ENCODE results near the gene ATP8B1.
"Not testable (repeated sequence)": the region's sequence is repeated elsewhere in the genome, so short reads cannot be mapped to it uniquely, and the experiment has no call there.

ATP8B1 gene

GRCh38 chr18:57803103-57803969 lies at the start of gene ATP8B1:
ATP8B1 (minus strand) TSS chr18:57803315; CDS start chr18:57731807, 71,508 bp downstream.
- DNase-seq: peak; percentile 69

GRCh38 chr18:57850063-57850462 lies 46.9 kb upstream of the ATP8B1 start:
- no peak for DNase-seq

GRCh38 chr18:57848374-57848773 lies 45.3 kb upstream of the ATP8B1 start:
- not testable (repeated sequence) for DNase-seq

GRCh38 chr18:57847431-57847830 lies 44.3 kb upstream of the ATP8B1 start:
- not testable (repeated sequence) for DNase-seq

- DNase-seq: no peak
These were observed 43.1 kb upstream of the ATP8B1 start for GRCh38 chr18:57846258-57846657.

- DNase-seq: no peak
These were observed 42.5 kb upstream of the ATP8B1 start for GRCh38 chr18:57845605-57846074.

GRCh38 chr18:57844319-57844718 lies 41.2 kb upstream of the ATP8B1 start:
- no peak for DNase-seq

- DNase-seq: no peak
These were observed 40.3 kb upstream of the ATP8B1 start for GRCh38 chr18:57843386-57843785.

- DNase-seq: no peak
These were observed 38.5 kb upstream of the ATP8B1 start for GRCh38 chr18:57841568-57841967.

- DNase-seq: no peak
These were observed 36.8 kb upstream of the ATP8B1 start for GRCh38 chr18:57839942-57840381.

GRCh38 chr18:57837917-57838548 lies 34.9 kb upstream of the ATP8B1 start:
- DNase-seq: no peak

GRCh38 chr18:57836557-57836956 lies 33.4 kb upstream of the ATP8B1 start:
- no peak for DNase-seq

- no peak for DNase-seq
These were observed 32.8 kb upstream of the ATP8B1 start for GRCh38 chr18:57835904-57836303.

GRCh38 chr18:57834616-57835015 lies 31.5 kb upstream of the ATP8B1 start:
- no peak for DNase-seq

- DNase-seq: no peak
These were observed 30.5 kb upstream of the ATP8B1 start for GRCh38 chr18:57833441-57834101.

- DNase-seq: no peak
These were observed 29.6 kb upstream of the ATP8B1 start for GRCh38 chr18:57832730-57833129.

GRCh38 chr18:57831597-57832377 lies 28.7 kb upstream of the ATP8B1 start:
- no peak for DNase-seq

- DNase-seq: no peak
These were observed 24.5 kb upstream of the ATP8B1 start for GRCh38 chr18:57827646-57828045.

- no peak for DNase-seq
These were observed 23.1 kb upstream of the ATP8B1 start for GRCh38 chr18:57826252-57826651.

GRCh38 chr18:57820583-57820982 lies 17.5 kb upstream of the ATP8B1 start:
- not testable (repeated sequence) for DNase-seq

- DNase-seq: no peak
These were observed 16.8 kb upstream of the ATP8B1 start for GRCh38 chr18:57819671-57820460.

- no peak for DNase-seq
These were observed 16.0 kb upstream of the ATP8B1 start for GRCh38 chr18:57819119-57819518.

Data from cortex of kidney (tissue), 1 donor.